Measurements from ENCODE around the gene VCY.
"Not testable (repeated sequence)": the region's sequence is repeated elsewhere in the genome, so short reads cannot be mapped to it uniquely, and the experiment has no call there.

Gene VCY

GRCh38 chrY:13986373-13986772 is at the start of gene VCY:
VCY (minus strand) TSS chrY:13986473; CDS start chrY:13986440, 33 bp downstream.
- DNase-seq (ENCODE audit: low read depth); H3K4me3 ChIP-seq (ENCODE audit: low read depth, low read length): not testable (repeated sequence)

- DNase-seq (ENCODE audit: low read depth); H3K4me3 ChIP-seq (ENCODE audit: low read depth, low read length): not testable (repeated sequence)
These were observed 44.1 kb upstream of the VCY start for GRCh38 chrY:14030395-14030794.

- DNase-seq (ENCODE audit: low read depth); H3K4me3 ChIP-seq (ENCODE audit: low read depth, low read length): not testable (repeated sequence)
These were observed 25.6 kb upstream of the VCY start for GRCh38 chrY:14011916-14012315.

- DNase-seq (ENCODE audit: low read depth); H3K4me3 ChIP-seq (ENCODE audit: low read depth, low read length): not testable (repeated sequence)
These were observed 43.9 kb downstream of the VCY start for GRCh38 chrY:13942406-13942805.

Data from GM12865 (cell line).